Measurements from ENCODE around the gene MSI2.

Gene MSI2

DNA sequence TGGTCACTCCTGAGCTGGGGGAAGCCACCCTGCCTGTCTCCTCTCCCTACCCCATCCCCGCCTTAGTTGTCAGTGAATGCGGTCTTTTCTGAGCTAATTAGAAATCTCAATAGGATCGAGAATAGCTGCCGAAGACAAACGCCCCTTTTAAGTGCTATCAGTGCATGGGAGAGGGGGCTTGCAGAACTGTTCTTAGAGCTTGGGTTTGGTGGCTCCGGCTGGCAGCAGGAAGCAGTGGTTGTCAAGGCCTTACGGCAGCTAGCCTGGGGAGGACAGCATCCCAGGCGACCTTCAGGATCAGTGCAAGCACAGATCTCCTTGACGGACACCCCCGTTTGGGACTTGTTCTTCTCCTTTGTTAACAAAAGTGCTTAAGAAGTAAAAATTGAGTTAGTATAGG, 293.7 kb downstream of the MSI2 start:
- DNase-seq: no peak

DNA sequence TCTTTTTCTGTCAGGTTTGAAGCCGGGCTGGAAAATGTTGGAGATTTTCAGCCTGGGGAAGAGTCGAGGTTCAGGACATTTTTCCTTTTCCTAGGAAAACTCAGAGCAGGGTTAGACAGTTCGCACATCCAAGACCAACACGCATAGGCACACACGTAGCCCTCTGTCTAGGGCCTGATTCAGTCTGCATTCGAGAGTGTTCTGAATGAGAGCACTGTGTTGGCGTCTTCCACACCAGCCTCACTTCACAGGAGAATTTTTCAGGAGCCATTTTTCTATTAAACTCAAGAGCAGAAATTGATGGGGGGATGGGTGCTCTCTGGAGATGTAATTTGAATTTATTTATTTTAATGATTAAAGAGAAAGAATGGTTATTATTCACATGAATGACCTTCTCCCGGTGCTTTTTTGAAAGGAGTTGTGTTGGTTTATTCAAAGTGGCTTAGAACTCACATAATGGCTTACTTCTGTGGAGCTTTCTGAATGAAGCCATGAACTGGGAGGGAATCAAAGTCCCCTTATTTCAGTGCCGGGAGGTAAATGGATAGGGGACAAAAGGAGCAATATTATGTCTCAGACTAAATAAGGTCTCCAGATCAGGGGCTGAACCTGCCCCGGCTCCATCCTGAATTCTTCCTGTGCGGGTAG, 294.5 kb downstream of the MSI2 start:
- DNase-seq: no peak

DNA sequence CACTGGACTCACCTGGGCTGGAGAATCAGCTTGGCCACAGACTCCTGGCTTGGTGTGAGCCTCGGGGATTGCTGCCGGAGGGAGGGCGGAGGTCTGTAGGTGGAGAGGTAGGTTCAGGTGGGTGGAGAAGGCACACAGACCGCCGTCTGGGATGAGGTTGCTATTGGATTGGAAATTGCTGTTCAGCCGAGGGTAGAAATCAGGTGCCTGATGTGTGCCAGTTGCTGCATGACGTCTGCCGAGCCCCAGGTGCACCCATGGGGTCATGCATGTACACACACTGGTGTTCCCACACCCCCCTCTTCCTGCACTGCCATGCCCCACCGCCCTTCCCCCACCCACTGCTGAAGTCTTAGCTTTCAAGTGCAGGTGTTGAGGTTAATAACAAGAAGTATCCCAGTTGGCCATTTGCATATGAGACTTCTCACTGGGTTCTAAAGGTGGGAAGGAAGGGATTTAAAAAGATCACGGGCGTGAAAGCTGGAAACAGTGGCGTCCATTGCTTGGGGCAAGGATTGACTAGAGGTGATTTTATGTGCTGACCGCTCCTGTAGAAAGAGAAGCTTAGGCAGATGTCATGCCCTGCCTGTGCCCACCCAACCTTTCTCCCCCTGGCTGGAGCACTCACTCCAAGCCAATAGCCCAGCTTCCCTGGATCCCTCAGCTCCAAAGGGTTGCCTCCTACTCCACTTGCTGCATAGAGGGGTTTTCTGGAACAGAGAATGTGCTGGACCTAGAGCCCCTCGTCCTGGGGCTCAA, 295.2 kb downstream of the MSI2 start:
- DNase-seq: no peak

DNA sequence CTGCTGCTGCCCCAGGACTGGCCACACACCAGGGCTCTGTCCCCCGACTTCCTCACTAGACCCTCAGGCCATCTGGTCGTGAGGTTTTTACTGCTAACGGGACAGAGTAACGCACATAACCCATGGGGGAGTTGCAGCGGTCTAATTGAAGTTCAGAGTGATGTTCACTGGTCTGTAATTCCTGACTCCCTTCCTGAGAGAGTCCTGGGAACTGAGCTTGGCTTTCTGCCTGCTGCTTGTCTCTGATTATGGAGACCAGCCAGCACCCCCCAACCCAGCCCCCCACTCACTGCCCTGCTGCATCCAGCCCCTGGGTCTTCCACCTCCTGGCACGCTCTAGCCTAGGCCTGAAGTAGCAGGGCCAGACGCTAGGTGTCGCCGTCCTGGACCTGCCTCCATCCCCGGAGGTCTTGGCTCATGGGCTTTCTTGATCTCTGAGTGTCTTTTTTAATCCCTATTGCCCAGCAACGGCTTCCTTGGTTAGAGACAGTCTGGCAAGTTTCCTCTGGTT, 295.8 kb downstream of the MSI2 start:
- no peak for DNase-seq

DNA sequence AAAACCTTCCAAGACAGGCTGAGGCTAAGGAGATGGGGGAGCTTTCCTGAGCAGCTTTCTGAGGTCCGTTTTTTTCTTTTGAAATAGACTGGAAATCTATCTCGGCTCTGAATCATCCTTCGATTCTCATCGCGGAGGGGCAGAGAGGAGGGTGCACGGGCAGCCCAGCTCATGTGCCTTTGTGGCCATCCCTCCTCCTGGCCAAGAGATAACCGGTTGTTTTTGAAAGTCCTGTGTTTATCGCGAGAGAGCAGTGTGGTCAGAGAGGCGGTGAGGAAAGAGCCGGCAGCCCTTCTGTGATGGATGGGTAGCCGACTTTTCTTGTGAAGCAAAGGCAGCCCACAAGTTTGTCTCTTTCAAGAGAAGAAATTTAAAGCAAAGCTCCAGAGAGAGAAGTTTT, 297.2 kb downstream of the MSI2 start:
- no peak for DNase-seq

DNA sequence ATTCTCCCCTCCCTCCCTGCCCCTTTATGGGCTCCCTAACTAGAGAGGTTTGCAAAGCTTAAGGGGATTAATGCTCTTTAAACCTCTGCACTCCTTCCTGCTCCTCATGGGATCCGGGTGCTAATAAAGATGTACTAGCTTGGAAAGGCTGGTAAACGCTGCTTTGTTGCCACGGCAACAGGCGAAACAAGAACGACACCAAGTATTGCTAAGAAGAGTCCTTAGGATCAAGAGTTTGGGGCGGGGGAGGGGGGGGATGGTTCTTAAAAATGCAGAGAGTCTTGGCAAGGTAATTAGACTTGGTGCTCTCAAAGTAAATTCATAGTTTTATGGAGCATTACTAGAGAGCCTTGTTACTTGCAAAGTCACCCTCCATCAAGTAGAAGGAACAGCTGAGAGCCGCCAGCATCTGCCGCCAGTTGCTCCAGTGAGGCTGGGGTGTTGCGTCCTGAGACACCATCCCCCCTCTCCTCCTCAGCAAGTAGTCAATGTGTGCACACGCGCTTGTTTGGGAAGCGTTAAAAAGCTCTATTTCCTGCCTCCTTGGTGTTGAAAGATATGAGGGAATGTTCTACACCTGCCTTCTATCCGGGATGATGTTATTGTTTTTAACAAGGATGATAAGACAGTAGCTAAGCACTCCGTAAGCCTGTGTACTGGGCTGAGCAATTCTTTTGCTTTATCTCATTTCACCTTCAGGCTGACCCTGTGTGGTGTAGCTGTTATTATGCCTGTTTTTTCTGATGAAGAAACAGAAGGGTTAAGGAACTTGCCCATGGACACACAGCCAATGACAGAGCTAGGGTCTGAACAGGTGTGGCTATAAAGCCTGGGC, 297.9 kb downstream of the MSI2 start:
- peak; percentile 49 for DNase-seq

DNA sequence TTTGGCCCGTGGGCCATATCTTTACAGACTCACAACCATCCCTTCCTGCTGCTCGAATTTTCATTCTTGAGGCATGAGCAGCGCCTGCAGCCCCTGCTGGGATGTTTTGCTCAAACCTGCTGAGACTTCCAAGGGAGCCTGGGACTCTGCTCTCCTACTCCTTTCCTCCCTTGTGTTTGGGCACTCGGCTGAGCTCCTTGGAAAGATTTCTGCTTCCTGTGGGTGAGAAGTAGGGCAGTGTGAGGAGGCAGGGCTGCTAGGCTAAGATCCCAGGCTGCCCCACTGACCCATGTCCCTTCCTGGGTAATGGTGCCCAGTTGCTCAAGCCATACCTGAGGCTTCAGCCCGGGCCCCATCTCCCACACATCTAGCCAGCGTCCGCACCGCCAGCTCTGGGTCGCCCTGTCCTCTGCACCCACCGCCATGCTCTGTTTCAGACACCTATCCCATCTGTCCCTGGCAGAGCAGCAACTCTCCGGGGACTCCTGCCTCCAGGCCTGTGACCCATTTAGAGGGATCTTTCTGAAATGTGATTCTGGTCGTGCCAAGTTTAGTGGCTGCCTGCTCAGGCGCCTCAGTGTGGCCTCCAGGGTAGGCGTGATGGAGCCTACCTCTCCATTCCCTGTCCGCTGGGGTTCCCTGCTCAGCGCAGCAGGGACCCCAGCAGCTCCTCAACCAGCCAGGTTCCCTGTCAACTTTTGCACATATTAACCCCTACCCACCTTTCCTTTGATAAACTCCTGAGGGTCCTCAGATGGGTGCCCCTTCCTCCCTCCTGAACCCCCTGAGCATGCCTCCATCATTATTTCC, 298.7 kb downstream of the MSI2 start:
- DNase-seq: no peak

DNA sequence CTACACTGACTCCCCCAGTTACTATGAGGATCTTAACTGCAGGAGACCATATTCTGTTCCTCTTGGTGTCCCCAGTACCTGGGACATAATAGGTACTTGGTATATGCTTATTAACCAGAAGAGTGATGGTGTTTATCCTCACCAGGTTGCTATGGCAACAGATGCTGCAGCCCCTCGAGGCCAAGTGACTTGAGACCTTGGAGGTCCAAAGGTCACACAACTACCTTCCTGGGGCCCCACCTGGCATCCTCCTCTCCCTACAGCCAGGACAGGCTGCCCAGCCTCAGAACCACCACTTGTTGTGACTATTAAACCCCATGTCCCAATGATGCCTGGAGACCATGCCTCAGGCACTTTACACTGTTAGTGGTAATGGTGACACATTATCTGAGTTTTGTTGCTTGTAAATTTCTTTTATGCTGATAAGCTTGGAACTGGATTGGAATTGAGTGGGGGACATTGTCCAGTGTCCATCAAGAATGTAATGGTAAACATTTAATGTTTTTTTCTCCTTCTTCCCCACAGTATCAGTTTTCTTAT, 299.4 kb downstream of the MSI2 start:
- DNase-seq: no peak

DNA sequence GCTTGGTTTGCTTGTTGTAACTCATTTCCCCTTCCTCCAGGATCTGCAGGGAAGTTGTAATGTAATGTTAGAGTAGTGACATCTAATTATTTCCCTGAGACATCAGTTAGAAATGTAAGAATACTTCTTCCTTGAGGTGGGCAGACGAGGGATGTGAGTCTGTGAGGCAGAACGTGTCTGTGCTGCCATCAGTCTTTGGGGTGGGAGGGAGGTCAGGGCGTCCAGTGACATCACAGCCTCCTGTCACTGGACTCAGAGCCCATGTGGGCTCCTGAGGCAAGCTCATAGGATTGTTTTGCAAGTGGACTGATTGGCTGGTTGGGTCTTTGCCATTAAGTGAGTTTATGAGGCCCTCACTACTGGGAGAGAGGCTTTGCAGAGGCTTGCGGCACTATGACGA, 300.0 kb downstream of the MSI2 start:
- DNase-seq: no peak

DNA sequence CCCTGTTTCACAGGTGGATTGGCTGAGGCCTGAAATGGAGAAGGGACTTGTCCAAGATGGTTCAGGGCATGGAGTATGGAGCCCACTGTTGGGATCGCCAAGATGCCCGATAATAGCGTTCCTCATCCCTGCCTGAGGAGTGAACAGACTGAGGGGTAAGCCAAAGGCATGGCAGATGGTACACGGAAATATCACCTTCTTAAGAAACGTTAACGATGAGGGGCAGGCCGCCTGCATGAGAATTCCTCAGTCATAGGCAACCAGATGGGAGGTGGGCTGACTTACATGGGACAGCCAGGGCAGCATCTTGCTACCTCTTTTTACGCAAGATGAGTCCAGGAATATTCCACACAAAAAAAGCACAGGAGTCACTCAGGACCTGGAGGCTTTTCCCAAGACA, 300.7 kb downstream of the MSI2 start:
- no peak for DNase-seq

DNA sequence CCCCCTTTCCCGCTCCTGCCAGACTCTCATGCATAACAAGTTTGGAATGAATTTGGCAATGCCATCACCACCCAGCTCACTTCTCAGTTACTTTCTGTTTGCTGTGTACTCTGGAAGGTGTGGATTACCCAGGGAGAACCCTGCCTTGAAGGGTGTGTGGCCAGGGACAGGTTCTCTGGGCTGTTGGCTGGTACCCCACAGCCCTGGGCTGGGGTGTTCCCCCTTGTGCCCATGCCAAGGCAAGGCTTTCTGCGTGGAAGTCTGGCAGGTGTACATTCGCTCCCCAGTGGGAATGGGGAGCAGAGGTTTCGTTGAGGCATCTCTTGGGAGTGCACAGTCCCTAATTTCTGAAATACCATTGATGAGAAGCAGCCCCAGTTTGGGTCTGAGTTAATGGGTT, 301.1 kb downstream of the MSI2 start:
- DNase-seq: no peak

DNA sequence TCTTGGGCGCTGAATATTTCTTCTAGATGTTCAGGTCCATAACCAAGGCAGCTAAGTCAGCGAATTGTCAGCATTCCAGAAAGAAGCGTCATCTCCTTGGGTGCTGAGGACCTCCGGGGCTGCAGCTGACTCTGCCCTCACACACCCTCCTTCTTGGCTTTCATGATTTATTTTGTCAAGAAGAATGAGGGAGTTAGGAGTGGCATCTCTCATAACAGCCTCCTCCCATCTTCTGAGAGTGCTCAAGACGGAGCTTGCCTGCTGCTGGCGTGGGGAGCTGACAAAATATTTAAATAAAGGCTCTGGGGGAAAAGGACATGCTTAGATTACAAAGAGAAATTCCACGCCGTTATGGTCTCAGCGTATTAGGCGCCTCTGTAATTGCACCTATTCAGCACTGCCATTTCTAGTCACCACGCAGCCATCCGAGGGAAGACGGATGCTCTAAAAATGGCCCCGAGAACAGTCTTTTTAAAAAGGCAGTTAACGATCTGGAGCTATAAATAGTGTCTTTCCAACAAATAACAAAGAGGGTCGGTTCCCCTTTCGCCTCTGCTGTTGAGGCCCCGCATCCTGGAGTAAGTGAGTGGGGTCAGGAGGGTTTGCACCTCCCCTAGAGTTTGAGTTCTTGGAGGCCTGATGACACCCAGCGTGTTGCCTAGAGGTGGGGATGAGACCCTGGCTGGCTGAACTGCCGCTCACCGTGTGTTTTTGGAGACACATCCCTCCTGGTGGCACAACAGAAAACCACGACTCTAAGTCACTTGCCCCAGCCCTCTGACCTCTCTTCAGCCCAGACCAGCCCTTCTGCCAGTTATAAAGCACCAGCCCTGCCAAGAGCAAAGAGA, 301.7 kb downstream of the MSI2 start:
- no peak for DNase-seq

DNA sequence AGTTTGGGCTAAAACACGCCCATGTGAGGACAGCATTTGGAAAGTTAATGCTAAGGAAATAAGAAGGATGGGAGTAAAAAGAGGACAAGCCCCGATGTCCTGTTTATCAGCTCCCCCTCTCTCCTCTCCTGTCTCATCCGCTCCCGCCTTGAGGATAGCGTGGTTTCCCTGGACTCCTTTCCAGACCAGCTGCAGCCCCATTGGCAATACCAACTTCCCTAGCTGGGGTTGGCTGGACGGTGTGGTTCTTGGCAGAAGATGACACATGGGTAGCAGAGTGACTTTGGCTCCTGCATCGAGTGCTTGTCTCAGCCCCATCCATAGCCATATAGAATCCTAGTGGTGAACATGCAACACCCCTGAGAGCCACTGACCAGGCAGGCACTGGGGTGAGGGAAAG, 302.9 kb downstream of the MSI2 start:
- DNase-seq: no peak

DNA sequence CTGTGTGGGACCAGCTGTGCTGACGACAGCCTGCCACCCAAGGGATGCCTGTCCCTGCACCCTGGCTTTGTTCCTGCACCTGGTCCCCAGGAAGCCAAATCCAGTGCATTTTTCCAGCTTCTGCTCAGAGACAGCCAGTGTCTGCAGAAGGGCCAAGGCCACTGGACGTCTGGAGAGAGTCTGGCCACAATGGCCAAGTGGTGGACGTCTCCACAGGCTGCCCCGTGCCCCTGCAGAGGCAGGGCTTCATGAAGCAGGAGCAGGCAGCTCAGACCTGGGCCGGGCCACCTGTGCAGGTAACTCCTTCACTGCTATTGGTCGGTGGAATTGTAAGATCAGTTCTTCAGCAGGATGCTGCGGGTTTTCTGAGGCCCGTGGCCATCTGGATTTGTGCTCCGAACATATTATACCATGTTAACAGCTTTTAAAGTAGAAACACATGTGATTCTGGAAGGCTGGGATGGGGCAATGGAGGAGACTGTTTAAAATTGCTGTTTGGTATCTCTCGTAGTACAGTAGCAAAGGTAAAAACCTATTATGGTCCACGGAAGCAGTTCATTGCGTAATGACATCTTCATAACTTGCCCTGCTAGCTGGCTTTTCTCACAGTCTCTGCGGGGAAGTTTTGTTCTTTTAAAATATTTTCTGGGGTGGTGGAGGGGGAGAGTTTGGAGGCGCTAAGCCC, 303.5 kb downstream of the MSI2 start:
- DNase-seq: no peak

DNA sequence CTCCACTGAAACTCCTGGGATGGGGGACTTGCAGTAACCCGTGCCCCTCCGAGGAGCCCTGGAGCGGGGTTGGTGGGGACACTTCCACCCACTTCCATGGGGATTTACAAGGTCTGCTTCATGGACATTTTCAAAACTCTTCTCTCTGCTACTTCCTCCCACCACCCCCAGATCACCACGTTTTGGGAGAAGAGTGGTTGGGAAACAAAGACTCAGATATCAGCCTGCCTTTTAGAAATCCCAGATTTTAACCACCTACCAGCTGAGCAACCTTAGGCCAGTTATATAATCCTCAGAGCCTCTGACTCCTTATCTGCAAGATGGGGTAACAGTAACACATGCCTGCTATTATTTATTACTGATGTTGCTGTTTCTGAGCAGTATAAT, 304.0 kb downstream of the MSI2 start:
- no peak for DNase-seq

DNA sequence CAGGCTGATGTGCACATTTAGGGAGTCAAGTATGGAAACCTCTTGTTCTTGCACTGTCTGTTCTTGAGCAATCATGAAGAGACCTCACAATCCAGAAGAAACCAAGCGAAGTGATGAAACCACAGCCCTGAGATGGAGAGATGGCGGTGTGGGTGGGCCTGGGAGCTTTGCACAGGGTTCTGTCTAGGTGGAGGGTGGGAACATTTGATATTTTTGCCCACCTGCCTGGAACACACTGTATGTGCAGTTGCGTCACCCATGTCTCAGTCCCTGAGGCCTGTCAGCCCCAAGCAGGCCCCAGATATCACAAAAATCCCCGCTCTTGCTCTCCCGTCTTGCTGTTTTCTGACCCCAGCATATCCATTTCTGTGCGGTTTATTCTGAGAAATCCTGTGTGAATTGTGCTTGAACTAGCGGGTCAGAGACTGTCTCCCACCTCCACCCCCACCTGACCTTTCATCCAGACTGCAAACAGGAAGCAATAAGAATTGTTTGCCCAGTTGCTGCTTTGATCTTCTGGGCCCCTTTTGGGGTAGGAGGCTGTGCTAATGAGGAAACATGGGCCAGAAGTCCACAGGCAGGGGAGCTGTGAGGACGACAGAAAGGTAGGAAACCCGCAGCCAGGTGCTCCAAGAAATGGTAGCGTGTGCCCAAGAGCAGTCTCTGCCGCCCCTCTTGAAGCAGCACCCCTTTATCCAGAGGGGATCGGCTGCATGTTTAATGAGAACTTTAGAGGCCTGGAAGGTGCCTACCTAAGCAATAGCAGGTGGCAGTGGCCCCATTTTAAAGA, 304.9 kb downstream of the MSI2 start:
- no peak for DNase-seq

DNA sequence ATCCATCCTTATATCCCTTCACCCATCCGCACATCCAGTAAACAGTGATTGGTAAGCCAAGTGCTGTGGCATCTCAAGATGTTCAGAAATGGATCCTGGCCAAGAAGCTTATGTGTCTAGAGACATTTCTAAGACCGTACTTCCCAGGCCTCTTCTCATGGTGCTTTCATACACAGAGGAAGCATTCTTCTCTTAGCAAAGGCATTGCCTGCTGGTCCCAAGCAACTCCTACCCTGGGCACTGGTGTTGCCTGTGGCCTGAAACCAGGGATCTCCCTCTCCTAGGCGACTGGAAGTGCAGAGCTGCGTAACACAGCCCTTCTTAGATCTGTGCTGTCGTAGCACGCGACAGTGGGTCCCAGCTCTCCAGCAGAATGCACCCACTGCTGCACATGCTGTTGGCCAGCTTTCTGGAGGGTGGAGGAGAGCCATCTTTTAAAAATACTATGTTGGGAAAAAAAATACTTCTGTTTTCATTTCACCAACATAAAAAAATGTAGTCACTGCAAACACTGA, 305.9 kb downstream of the MSI2 start:
- no peak for DNase-seq

DNA sequence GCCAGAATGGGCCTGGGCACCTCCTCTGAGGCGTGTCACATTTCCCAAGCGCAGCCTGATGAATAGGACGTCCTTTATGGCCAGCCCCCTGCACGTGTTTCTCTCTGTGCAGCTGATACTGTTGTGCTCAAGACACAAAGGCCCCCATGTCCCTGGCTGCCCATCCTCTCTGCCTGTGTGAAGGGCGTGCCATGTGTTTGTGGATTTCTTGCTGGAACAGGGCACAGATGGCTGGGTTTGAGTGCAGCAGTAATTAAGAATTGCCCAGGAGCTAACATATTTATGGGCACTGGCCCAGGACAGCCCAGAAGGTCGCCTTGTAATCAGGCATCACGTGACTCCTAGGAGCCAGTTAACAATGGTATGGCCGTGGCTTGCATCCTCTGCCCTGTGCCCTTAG, 307.6 kb downstream of the MSI2 start:
- no peak for DNase-seq

DNA sequence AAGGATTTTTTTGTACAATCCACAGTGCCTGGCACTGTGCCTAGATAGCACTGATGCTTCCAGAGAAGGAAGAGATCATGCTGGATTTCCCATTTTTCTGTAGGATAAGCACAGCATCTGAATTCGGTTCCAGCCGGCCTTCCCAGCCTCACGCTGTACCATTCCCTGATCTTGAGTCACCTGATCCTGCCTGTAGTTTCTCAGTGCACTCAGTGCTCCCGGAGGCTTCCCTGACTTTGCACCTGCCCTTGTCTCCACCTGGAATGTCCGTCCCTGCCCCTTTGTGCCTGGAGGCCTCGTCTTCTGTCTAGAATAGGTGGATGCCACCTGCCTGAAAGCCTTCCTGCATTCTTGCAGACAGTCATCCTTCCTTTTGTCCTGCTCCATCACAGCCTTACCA, 308.9 kb downstream of the MSI2 start:
- DNase-seq: no peak

DNA sequence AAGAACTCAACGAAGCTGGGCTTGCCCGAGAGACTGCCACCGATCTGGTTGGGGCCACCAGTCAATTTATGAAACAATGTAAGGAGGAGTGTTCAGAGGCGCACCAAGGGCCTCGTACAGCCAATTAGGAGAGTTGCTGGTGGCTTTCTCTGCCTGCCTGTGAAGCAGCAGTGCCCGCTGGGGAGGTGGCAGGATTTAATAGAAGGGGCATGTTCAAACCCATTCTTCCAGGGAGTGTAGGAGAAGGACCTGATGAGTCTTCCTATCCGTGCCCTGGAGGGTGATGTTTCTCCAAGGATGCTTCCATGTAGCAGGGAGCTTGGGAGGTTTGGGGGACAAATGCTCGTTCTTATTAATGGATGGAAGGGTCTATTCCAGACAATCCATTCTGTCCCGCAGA, 310.4 kb downstream of the MSI2 start:
- DNase-seq: peak; percentile 18

All from DMS153 (cell line).